Bronchial epithelial cell (primary cell): ENCODE measurements around the gene EFNA2. TPM values are rescaled to one million over a fixed set of nuclear protein-coding genes. Genes with fewer than 3 reads are reported as not detected.

Experiments
- DNase-seq: peaks from one replicate; pipeline ENCODE4 v3.0.0-alpha.2; 2010; ENCODE audit warnings: low read depth
- FAIRE-seq: peaks from 2 replicates; lab custom pipeline; 2011; peaks lifted over from hg19 to GRCh38; lab: Jason Lieb, UNC
- H3K27me3 ChIP-seq: 2 replicates; pipeline ENCODE4 v1.5.1; 2011; ENCODE audit warnings: low read length; ENCODE audit not compliant: control insufficient read depth, insufficient read depth
- H3K36me3 ChIP-seq: 2 replicates; pipeline ENCODE4 v1.5.1; 2011; ENCODE audit warnings: low read length; ENCODE audit not compliant: control insufficient read depth, insufficient read depth
- H3K4me3 ChIP-seq: 2 replicates; pipeline ENCODE4 v1.5.1; 2011; ENCODE audit warnings: mild to moderate bottlenecking, low read depth, low read length, control low read depth
- total RNA-seq: library from RNA; depleted of rRNA; stranded (reverse); fragments of >200 nt; gene quantifications from 2 replicates; pipeline ENCODE4 v1.2.1, GENCODE V29; 2014
- TF ChIP-seq, protein P1 (sequence below): IDR thresholded peaks from 2 replicates; pipeline ENCODE4 v1.5.1; 2011; ENCODE audit warnings: mild to moderate bottlenecking, moderate library complexity, low read length, control low read depth, inconsistent platforms; ENCODE audit not compliant: insufficient read depth, severe bottlenecking

The EFNA2 gene
- not detected in 2 replicates for total RNA-seq

DNA sequence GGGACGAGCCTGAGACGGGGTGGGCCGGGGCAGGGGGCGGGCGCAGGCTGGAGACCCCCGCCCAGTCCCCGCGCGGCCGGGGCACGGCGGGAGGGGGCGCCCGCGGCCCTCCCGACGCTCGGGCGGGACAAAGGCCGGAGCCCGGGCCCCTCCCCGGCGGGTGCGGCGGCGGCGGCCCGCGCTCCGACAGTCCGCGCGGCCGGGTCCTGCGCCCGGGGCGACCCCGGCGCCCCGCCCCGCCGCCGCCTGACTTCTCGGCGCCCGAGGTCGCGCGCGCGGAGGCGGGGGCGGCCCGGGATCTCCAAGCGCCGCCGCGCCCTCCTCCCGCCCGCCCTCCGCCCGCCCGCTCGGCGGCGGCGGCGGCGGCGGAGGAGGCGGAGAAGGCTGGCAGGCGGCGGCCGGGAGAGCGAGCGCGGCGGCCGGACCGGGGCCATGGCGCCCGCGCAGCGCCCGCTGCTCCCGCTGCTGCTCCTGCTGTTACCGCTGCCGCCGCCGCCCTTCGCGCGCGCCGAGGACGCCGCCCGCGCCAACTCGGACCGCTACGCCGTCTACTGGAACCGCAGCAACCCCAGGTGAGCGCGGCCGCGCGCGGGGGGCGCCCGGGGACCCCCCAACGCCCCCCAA, at the start of gene EFNA2:
TSS of gene EFNA2 (plus strand) at position 137 of the 624 bp plus-strand sequence. CDS start at position 433, 296 bp downstream.
- Histone ChIP-seq H3K27me3 (peaks cover 25% of the 10 kb centered on the region), H3K4me3 (no peak within 1 kb of the TSS), H3K36me3 (no peaks in the 10 kb centered on the region)
- FAIRE-seq (no peak), DNase-seq (no peak)
- TF ChIP-seq, protein P1, sequence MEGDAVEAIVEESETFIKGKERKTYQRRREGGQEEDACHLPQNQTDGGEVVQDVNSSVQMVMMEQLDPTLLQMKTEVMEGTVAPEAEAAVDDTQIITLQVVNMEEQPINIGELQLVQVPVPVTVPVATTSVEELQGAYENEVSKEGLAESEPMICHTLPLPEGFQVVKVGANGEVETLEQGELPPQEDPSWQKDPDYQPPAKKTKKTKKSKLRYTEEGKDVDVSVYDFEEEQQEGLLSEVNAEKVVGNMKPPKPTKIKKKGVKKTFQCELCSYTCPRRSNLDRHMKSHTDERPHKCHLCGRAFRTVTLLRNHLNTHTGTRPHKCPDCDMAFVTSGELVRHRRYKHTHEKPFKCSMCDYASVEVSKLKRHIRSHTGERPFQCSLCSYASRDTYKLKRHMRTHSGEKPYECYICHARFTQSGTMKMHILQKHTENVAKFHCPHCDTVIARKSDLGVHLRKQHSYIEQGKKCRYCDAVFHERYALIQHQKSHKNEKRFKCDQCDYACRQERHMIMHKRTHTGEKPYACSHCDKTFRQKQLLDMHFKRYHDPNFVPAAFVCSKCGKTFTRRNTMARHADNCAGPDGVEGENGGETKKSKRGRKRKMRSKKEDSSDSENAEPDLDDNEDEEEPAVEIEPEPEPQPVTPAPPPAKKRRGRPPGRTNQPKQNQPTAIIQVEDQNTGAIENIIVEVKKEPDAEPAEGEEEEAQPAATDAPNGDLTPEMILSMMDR, result no peak

DNA sequence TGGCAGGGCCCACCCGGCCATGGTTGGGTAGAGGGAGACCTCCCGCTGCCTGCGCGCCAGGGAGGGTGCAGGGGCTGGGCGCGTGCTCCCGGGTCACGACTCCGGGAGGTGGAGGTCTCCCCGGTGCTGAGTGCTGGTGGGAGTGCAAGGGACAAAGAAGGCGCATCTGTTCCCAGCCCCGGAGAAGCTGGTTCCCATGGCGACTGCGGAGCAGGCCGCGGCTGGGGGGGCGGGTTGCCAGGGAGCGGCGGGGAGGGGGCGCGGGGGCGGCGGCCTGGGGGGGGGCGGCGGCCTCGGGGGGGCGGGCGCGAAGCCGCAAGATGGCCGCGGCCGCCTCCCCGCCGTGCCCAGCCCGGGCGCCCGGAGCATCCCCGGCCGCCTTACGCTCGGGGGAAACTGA, 49.1 kb upstream of the EFNA2 start:
- FAIRE-seq, result no peak
- H3K27me3 ChIP-seq, result no peaks in the 10 kb centered on the region
- TF ChIP-seq, protein P1, result no peak
- DNase-seq, result no peak
- peaks cover 2% of the 10 kb centered on the region for H3K36me3 ChIP-seq
- peak overlapping the region; percentile 61 for H3K4me3 ChIP-seq

DNA sequence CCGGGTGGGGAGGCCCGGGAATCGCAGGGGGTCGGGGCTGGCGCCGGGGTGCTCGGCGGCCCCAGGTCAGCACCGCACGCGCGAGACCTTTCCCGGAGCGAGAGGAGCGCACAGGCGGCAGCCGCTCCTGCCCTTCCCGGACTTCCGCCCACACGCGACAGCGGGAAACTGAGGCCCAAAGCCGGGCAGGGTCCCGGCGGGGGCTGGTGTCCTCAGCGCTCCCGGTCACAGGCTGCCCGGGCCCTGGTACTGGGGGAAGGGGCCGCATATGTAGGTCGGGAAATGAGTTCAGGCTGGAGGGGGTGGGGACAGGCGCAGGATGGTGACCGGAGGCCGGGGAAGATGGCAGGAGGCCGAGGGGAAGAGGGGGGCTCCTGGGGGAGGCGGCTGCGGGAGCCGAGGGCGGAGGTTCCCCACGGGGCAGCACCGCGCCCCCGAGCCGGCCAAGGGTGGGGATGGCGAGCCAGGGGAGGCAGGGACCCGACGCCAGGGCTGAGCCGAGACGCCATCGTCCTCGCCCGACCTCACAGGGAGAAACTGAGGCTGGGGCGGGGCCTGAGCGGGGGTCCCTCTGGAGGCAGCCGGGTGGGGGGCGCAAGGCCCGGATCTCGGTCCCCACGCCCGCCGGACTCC, 48.5 kb upstream of the EFNA2 start:
- no peaks in the 10 kb centered on the region for H3K27me3 ChIP-seq
- FAIRE-seq (no peak), DNase-seq (no peak)
- H3K36me3 ChIP-seq, result peaks cover 2% of the 10 kb centered on the region
- H3K4me3 ChIP-seq, result peak overlapping the region; percentile 61
- TF ChIP-seq, protein P1, result no peak

DNA sequence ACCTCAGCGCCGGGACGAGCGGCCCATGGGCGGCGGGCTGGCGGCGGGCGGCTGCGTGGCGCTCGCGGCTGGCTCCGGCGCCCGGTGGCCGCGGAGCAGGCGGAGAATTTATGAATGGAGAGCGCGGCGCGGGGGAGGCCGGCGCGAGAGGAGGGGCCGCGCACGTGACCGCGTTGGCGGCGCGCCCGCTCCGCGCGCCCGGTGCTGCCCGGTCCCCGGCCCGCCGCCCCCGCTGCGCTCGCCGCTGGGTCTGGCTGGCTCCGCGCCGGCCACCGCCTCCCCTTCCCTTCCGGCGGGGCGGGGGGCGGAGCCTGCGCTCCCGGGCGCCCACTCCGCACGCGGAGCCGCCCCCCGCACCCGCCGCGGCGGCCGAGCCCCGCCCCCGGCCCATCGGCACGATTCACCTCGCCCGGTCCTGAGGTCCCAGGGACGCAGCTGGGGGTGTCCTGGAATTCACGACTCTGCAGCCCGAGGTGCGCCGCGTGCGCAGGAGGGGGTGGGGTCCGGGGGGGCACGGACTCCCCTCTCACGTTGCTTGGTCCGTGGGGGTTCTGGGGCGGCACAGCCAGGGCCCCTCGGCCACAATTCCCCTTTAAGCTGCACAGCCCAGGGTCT, 47.8 kb upstream of the EFNA2 start, which contains the start of gene CBARP:
TSS of gene CBARP (minus strand) at position 252 of the 615 bp plus-strand sequence. CDS start 1,905 bp downstream, outside the sequence.
- DNase-seq, result no peak
- H3K36me3 ChIP-seq, result peaks cover 2% of the 10 kb centered on the region
- H3K27me3 ChIP-seq, result no peaks in the 10 kb centered on the region
- H3K4me3 ChIP-seq, result peak within 1 kb of the TSS; percentile 61
- TF ChIP-seq, protein P1, result no peak
- no peak for FAIRE-seq

DNA sequence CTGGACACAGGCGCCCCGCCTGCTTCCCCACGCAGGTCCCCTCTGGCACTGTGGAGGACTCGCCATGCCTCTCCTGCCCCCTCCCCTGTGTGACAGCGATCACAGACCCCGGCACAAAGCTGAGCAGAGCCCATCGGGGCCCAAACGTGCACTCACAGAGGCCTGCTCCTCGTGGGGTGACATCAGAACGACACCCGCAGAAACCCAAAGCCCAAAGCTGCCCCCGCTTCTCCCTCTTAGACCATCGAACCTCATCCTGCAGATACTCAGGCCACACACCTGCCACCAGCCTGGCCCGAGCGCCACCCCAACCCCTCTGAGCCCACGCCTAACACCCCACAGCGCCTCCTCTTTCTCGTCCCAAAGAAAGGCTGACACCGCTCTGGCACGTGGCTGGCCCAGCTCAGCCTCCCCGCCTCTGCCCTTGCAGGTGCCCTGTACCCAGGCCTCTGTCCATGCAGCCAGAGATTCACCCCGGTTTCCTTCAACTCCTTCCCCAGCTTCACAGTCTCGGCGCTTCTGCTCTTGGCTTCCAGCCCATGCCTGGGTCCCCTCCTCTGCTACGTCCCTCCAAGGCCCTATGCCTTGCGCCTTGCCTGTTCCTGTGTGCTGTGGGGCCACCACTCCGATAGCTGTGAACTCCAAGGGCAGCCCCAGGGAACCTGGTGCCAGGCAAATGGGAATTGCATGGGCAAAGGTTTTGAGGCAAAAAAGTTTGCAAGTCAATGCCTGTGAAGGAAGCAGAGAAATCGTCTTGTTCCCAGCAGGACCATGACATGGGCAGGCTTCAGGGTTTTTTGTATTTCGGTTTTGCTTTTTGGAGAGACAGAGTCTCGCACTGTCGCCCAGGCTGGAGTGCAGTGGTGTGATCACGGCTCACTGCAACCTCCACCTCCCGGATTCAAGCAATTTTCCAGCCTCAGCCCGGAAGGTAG, 47.0 kb upstream of the EFNA2 start:
- H3K4me3 ChIP-seq, result no peak overlapping the region
- no peak for FAIRE-seq
- DNase-seq, result no peak
- H3K27me3 ChIP-seq, result no peaks in the 10 kb centered on the region
- TF ChIP-seq, protein P1, result no peak
- H3K36me3 ChIP-seq, result peaks cover 2% of the 10 kb centered on the region
